Mammary epithelial cell (primary cell): ENCODE measurements around the gene SRSF9.

Experiments used
- CTCF ChIP-seq, 2 donors: IDR thresholded peaks in 1 of 2; conservative IDR thresholded peaks in 1 of 2; 2 replicates each; pipeline ENCODE4 v1.5.1; 2011 to 2012; ENCODE audit warnings: inconsistent platforms in 2 of 2, low read length in 2 of 2, mild to moderate bottlenecking in 2 of 2, control low read depth in 1 of 2, low read depth in 1 of 2; ENCODE audit not compliant: insufficient read depth in 1 of 2; ENCODE audit errors: extremely low read depth in 1 of 2
- EZH2 ChIP-seq: IDR thresholded peaks from 2 replicates; pipeline ENCODE4 v1.6.1; 2012; ENCODE audit warnings: low read length, inconsistent platforms, borderline replicate concordance

GRCh38 chr12:120422892-120423456, 46.6 kb downstream of the SRSF9 start:
- TF ChIP-seq CTCF (conservative IDR thresholded peaks at IDR 0.05 in 1 of 2, IDR thresholded peaks at IDR 0.05 in 1 of 2; ENCODE audit: extremely low read depth in 1 of 2, insufficient read depth in 1 of 2, low read depth in 1 of 2, low read length in 2 of 2): no peak
- no peak for TF ChIP-seq EZH2
